ENCODE data around the gene MBD3L5. TPM values are rescaled to one million over a fixed set of nuclear protein-coding genes. Genes with fewer than 3 reads are reported as not detected.
"Not testable (repeated sequence)": the region's sequence is repeated elsewhere in the genome, so short reads cannot be mapped to it uniquely, and the experiment has no call there.

Gene MBD3L5
- total RNA-seq, 1 experiment from 2014 or later = not detected

DNA sequence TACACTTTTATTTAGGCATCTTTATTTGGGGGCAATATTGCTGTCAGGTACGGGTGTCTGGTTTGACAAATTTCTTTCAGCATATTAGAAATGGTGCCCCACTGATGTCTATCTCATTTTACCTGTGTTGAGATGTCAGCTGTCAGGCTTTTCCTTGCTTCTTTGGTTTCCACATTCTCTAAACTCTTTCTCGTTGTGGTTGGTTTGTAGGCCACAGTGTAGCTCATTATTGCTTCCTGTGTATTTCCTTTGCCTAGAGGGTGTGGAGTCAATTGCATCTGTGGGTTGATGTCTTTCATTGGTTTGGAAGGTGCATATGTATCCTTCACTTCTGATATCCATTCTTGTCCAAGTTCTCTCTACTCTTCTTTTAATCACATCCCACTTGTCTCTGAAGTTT lies 29.6 kb downstream of the MBD3L5 start:
- not testable (repeated sequence) for H4K5ac ChIP-seq (ENCODE audit: insufficient read length, low read depth, low read length); H3K79me1 ChIP-seq (ENCODE audit: insufficient read depth, low read depth, low read length, poor library complexity, severe bottlenecking); H3K9ac ChIP-seq (ENCODE audit: extremely low read depth, insufficient read length, low read length); H3K36me3 Mint-ChIP-seq (ENCODE audit: insufficient read depth in 1 of 3, low read depth in 3 of 3); H3K4me1 Mint-ChIP-seq; H3T11ph ChIP-seq (ENCODE audit: low read length); H2BK20ac ChIP-seq (ENCODE audit: low read depth, low read length, poor library complexity, severe bottlenecking); H3K4me3 Mint-ChIP-seq; H4K8ac ChIP-seq (replicated peaks; ENCODE audit: insufficient read length, low read depth, low read length); H3K56ac ChIP-seq (ENCODE audit: insufficient read length, low read depth, low read length); H3K27me3 Mint-ChIP-seq (ENCODE audit: low read depth); H3K18ac ChIP-seq (ENCODE audit: insufficient read length, low read depth, low read length); H2AK5ac ChIP-seq (ENCODE audit: insufficient read length, low read length); H4K20me1 ChIP-seq (ENCODE audit: control insufficient read depth, insufficient read depth, insufficient read length); H2BK5ac ChIP-seq (ENCODE audit: insufficient read length, low read length); H2BK120ac ChIP-seq (ENCODE audit: low read depth, low read length, poor library complexity, severe bottlenecking); H3K27ac ChIP-seq (ENCODE audit: insufficient read length, low read depth, low read length); H2BK12ac ChIP-seq (ENCODE audit: insufficient read length, low read depth, low read length); H3K23ac ChIP-seq (ENCODE audit: insufficient read length, low read depth, low read length); H3K27ac Mint-ChIP-seq; H2BK15ac ChIP-seq (ENCODE audit: low read depth, low read length); H3K9me3 ChIP-seq (ENCODE audit: control insufficient read depth, low read depth, low read length); H2AFZ ChIP-seq (ENCODE audit: low read length); H3K23me2 ChIP-seq (ENCODE audit: insufficient read length, low read depth, low read length, poor library complexity, severe bottlenecking); H3K27me3 ChIP-seq (ENCODE audit: insufficient read depth, low read length); H3K4me2 ChIP-seq (ENCODE audit: insufficient read depth, insufficient read length, low read length); DNase-seq; H3K79me2 ChIP-seq (ENCODE audit: insufficient read depth, low read length); H3K14ac ChIP-seq (ENCODE audit: insufficient read depth, low read length); H3K4me1 ChIP-seq (ENCODE audit: insufficient read depth, low read length); H4K91ac ChIP-seq (ENCODE audit: insufficient read length, low read depth, low read length); H3K4ac ChIP-seq (ENCODE audit: low read depth, low read length)
- no CpG with 5 or more reads among the region's 2 CpGs for WGBS (ENCODE audit: extremely low coverage, insufficient read length, low lambda C conversion rate)
- H3K9me3 Mint-ChIP-seq = peaks cover 13 to 18% of the 10 kb centered on the region in 2 experiments

Data from H9 (cell line).